Natural killer cell (primary cell): Measurements from ENCODE around the gene CORO2B. TPM values are rescaled to one million over a fixed set of nuclear protein-coding genes. Genes with fewer than 3 reads are reported as not detected.
"Not testable (repeated sequence)": the region's sequence is repeated elsewhere in the genome, so short reads cannot be mapped to it uniquely, and the experiment has no call there.

ENCODE experiments used
- ATAC-seq, 3 donors: fragments of 150-1000 bp in 2 of 3; fragments of 200-7000 bp in 1 of 3; cut with Tn5 transposase; 1 replicate in 1 of 3; 2 replicates in 2 of 3; pipeline ENCODE4 v1.10.0; 2021; ENCODE audit warnings: mild to moderate bottlenecking in 2 of 3, moderate library complexity in 2 of 3
- DNase-seq, 2 donors: peaks; one replicate each; pipeline versions ENCODE4 v3.0.0 to v3.0.0-alpha.2; 2013 to 2021; ENCODE audit warnings: mixed read lengths in 1 of 2
- H3K27ac ChIP-seq: one replicate; pipeline ENCODE4 v1.5.1; 2013; ENCODE audit warnings: mild to moderate bottlenecking, low read length
- H3K27me3 ChIP-seq: one replicate; pipeline ENCODE4 v1.6.1; 2013; ENCODE audit warnings: low read length; ENCODE audit not compliant: control insufficient read depth, insufficient read depth
- H3K36me3 ChIP-seq: one replicate; pipeline ENCODE4 v1.6.1; 2013; ENCODE audit warnings: low read length; ENCODE audit not compliant: control insufficient read depth, insufficient read depth
- H3K4me1 ChIP-seq: one replicate; pipeline ENCODE4 v1.6.1; 2013; ENCODE audit warnings: low read length; ENCODE audit not compliant: control insufficient read depth, insufficient read depth
- H3K4me3 ChIP-seq: one replicate; pipeline ENCODE4 v1.5.1; 2013; ENCODE audit warnings: low read length
- H3K9me3 ChIP-seq: one replicate; pipeline ENCODE4 v1.6.1; 2013; ENCODE audit warnings: low read length; ENCODE audit not compliant: control insufficient read depth, insufficient read depth
- H3K27ac Mint-ChIP-seq, 2 donors: one replicate each; pipeline ENCODE4 v1.8.0; 2022; ENCODE audit warnings: mild to moderate bottlenecking in 2 of 2, mixed read lengths in 2 of 2, moderate library complexity in 1 of 2
- H3K27me3 Mint-ChIP-seq, 2 donors: one replicate each; pipeline ENCODE4 v1.8.0; 2022; ENCODE audit warnings: low read depth in 2 of 2, mixed read lengths in 2 of 2
- H3K36me3 Mint-ChIP-seq: one replicate; pipeline ENCODE4 v1.8.0; 2022; ENCODE audit warnings: mixed read lengths
- H3K4me1 Mint-ChIP-seq, 2 donors: one replicate each; pipeline ENCODE4 v1.8.0; 2022; ENCODE audit warnings: mixed read lengths in 2 of 2
- H3K4me3 Mint-ChIP-seq: one replicate; pipeline ENCODE4 v1.8.0; 2022; ENCODE audit warnings: mild to moderate bottlenecking, moderate library complexity, mixed read lengths
- H3K9me3 Mint-ChIP-seq, 2 donors: one replicate each; pipeline ENCODE4 v1.8.0; 2022; ENCODE audit warnings: mixed read lengths in 2 of 2
- CTCF ChIP-seq: fragments of 200-600 bp; IDR thresholded peaks from one replicate; pipeline ENCODE4 v1.8.0; 2022; ENCODE audit warnings: antibody characterized with exemption
- WGBS: methylation state at CpG from one replicate; pipeline ENCODE4 v1.1.7; 2013; ENCODE audit warnings: missing lambda C conversion rate; ENCODE audit not compliant: insufficient coverage; 5-methylcytosine and 5-hydroxymethylcytosine counted together
- intact Hi-C: fragments of 100-400 bp; cut with micrococcal nuclease; formaldehyde crosslinking; loops from one replicate; pipeline ENCODE4 v1.14.2; 2022
- total RNA-seq, 4 donors: library from RNA; stranded (reverse); fragments of 120-200 nt in 1 of 4; gene quantifications; one replicate each; pipeline versions ENCODE4 v1.2.3 to v1.2.4, GENCODE V29; 2013 to 2022

Gene CORO2B
- total RNA-seq, 3 donors from 2014 or later (not counting 1 experiment from before 2014, with no cell fraction given), result 0.13 TPM; not detected in 2

DNA sequence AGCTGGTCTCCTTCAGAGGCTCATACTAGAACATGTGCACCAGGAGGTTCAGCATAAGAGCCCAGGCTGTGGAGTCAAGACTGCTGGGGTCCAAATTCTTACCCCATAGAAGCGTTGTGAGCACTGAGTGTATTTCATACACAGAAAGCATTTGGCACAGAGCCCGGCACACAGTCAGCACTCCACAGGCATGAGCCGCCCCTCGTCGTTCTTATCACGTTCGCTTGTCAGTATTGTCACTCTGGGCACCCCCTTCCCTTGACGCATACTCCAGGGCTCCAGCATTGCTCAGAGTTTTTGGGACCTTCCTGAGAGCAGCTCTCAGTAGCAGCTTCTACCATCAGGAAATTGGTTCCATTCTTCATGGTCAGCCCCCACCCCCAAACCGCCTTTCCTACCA lies 25.2 kb downstream of the CORO2B start:
- H3K4me1 Mint-ChIP-seq, result no peaks in the 10 kb centered on the region
- peaks cover 6 to 14% of the 10 kb centered on the region in 2 donors for H3K27me3 Mint-ChIP-seq

GRCh38 chr15:68604840-68605478 lies 26.2 kb downstream of the CORO2B start:
- H3K9me3 ChIP-seq, H3K27ac ChIP-seq, H3K36me3 Mint-ChIP-seq, H3K4me3 ChIP-seq, H3K9me3 Mint-ChIP-seq, intact Hi-C loops, H3K4me1 Mint-ChIP-seq, H3K4me1 ChIP-seq, H3K27ac Mint-ChIP-seq, DNase-seq, H3K4me3 Mint-ChIP-seq, H3K27me3 ChIP-seq, H3K36me3 ChIP-seq, ATAC-seq: not testable (repeated sequence)
- WGBS, result 87% methylated on average over 10 of the region's 10 CpGs
- H3K27me3 Mint-ChIP-seq, result peaks cover 6 to 13% of the 10 kb centered on the region in 2 donors

More for the DNA sequence above, 25.2 kb downstream of the CORO2B start:
- Histone ChIP-seq H3K4me3 (no peak overlapping the region), H3K4me1 (no peaks in the 10 kb centered on the region), H3K36me3 (no peaks in the 10 kb centered on the region), H3K9me3 (no peaks in the 10 kb centered on the region), H3K27me3 (no peaks in the 10 kb centered on the region), H3K27ac (no peak overlapping the region)
- 92% methylated on average over 8 of the region's 9 CpGs for WGBS
- no peak for TF ChIP-seq CTCF
- ATAC-seq (no peak), DNase-seq (no peak)
- Mint-ChIP-seq H3K4me3 (no peak overlapping the region), H3K27ac (no peak overlapping the region), H3K9me3 (no peaks in the 10 kb centered on the region), H3K36me3 (no peaks in the 10 kb centered on the region)
- intact Hi-C loops, result no loop called here

DNA sequence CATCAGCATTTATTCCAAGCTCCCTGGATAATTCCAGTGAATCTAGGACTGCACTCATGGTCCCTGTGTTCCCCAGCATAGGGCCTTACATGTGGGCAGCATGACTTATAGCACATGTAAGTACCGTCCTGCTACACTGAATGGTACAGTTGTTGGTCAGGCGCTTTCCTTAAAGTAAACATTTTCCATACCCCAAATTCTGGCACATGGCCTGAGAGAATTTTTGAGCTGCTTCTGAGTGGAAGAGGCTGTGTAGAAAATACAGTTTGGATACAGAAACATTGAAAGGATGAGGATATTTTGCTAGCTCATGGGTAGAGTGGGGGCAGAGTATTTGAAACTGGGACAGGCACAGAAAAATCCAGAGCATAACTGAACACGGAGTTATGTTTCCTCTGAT lies 27.6 kb downstream of the CORO2B start:
- WGBS, result 92% methylated on average over 3 of the region's 3 CpGs
- no peaks in the 10 kb centered on the region for H3K9me3 Mint-ChIP-seq
- no peaks in the 10 kb centered on the region for H3K9me3 ChIP-seq

More for the DNA sequence above, 27.6 kb downstream of the CORO2B start:
- Mint-ChIP-seq H3K4me3 (no peak overlapping the region), H3K27me3 (peaks cover 6 to 11% of the 10 kb centered on the region in 2 donors), H3K36me3 (no peaks in the 10 kb centered on the region), H3K27ac (no peak overlapping the region), H3K4me1 (no peaks in the 10 kb centered on the region)
- intact Hi-C loops, result no loop called here
- DNase-seq (no peak), ATAC-seq (no peak)
- Histone ChIP-seq H3K36me3 (no peaks in the 10 kb centered on the region), H3K27me3 (no peaks in the 10 kb centered on the region), H3K4me3 (no peak overlapping the region), H3K27ac (no peak overlapping the region), H3K4me1 (no peaks in the 10 kb centered on the region)
- TF ChIP-seq CTCF, result no peak
